HG03558 (cell line): ENCODE data around the gene CCL7.
"Not testable (repeated sequence)": the region's sequence is repeated elsewhere in the genome, so short reads cannot be mapped to it uniquely, and the experiment has no call there.

Experiments
- ATAC-seq: cut with Tn5 transposase; IDR thresholded peaks from one replicate; pipeline ENCODE4 v1.9.1; 2021; ENCODE audit warnings: moderate number of reproducible peaks; ENCODE audit not compliant: unreplicated experiment; ENCODE audit errors: extremely low read depth

CCL7 gene

DNA sequence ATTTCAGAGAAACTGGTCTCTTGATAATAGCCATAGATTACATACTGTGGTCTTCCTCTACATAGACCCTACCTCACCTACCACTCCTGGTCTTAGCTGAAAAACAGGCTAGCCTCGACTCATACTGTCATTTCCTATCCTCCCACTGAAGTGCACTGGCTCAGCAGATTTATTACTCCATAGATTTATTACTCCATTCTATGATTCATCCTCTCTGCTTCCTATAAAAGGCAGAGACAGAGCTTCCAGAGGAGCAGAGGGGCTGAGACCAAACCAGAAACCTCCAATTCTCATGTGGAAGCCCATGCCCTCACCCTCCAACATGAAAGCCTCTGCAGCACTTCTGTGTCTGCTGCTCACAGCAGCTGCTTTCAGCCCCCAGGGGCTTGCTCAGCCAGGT lies at the start of gene CCL7:
Gene CCL7 (plus strand): TSS at position 253 of the 400 bp plus-strand sequence. CDS start 70 bp downstream, at position 323.
- no peak for ATAC-seq

DNA sequence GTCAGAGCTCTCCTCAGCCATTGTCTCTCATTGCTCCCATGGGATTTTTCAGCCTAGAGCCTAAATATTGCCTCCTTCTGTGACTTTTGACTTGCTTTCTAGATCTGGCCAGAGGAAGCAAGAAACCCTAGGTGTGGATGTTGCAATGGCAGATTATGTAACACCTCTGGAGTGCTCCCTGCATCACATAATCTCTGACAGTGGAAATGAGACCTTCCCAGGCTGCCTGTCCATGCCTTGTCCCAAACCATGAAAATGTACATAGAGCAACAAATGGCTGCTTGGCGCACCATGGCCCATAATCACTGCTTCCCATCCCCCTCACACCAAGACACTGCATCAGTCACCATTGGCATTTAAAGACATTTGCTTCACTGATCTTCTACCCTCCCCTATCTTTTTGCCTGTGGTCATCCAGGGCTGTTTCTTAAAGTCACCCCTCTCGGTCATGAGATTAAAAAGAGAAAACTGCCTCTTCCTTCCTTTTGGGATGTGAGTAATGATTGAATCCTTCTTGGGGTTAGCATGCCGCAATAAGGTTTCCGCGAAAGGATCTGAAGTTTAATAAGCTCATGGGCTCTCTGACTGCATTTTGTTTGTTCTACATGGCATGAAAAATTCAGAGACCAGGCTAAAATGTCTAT lies 49.1 kb upstream of the CCL7 start:
- no peak for ATAC-seq

DNA sequence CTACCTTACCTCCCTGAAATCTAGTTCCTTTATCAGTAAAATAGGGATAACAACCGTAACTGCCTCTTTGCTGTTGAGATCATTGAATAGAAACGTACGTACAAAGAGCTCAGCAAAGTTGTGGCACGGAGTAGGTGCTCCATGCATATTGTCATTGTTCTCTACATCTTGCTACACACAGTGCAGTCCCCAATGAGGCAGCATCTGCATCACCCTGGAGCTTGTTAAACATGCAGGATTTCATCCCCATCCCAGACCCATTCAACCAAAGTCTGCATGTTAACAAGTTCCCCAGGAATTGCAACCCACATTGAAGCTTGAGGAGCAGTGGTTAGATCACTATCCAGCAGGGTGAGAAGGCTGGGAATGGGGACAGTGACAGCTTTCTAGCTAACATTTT lies 48.6 kb upstream of the CCL7 start:
- no peak for ATAC-seq

DNA sequence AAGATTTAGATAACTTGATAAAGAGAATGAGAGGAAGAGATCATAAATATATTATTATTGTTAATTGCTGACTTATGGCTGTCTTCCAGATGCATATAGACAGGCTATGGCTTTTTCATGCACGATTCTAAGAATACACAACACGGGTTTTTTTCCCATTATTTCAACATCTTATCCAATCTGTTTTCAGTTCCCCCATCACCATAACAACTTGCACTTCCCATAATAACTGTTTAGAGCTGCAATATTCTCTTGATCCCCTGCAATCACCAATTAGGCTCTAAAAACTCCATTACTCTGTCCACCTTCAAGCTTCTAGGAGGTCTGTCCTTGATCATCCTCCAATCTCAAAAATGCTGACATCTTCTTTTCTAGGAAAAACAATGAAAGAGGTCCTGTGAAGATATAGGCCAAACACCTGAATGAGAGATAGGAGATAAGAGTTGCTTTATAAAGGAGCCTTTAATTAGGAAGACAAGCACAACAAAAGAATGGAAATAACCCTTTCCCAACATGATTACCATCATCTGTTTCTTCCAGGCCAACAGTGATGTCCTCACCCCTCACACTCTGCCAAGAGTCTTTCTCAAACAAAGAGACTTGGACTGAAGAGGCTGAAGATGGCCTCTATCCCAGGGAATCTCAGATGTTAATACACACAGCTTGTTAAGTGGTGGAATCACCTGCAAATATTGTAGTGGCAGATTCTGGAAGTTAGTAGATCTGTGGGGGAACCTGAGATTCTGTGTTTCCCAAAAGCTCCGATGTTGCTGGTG lies 47.1 kb upstream of the CCL7 start:
- no peak for ATAC-seq

DNA sequence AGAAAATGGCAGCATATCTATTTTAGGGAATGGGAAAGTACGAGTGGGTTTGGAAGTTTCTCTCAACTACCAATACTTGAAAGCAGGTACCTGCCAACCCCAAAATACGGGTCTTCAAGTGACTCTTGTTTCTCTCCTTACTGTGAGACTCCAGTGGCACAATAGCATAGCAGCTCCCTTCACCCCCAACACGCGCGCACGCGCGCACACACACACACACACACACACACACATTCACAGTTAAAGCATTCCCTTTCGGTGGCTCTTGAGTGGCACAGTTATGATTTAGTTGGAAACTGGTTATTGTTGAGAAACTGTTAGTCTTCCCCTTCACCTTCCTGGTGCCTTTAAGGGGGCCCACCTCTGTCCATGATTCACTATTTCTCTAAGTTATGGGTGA lies 45.0 kb upstream of the CCL7 start:
- ATAC-seq, result no peak

DNA sequence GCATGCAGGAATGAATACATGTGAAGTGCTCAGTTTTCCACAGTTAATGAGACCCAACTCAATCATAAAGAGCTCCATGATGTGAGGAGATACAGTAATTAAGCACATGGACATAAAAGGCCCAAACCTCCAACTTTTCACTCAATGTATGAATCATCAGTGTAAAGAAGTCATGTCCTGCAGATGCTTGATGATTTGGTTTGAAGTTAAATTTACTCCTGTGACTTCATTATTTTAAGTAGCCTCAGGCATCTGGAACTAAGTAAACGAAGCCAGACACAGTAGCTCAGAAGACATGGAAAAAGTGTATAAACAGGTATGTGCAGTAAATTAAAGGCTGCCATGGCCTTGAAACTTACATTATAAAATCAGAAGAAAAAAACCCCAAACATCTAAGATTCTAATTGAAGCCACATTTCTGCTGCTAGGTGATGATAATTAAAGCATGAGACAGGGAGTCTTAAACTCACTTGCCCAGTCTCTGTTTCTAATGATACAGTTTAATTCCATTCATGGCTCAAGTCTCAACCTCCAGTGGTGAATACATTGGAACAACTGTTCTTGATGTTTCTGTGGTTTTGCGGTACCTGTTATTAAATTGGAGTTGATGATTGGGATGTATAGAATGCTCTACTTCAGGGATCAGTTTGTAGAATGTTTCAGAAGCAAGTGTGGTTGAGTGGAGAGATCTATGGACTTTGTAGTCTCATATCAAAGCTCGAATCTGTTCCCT lies 43.8 kb upstream of the CCL7 start:
- ATAC-seq, result no peak

DNA sequence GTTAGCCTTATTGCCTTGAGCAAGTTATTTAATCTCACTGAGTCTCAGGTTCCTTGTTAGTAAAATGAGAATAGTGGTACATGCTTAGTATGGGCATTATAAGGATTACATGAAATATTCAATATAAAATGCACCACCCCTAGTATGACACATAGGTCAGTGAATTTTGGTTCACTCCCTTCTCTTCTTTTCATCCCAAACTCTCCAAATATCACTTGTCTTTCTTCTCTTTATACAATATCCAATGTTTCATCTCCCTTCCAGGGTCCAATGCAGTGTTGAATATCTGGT lies 43.3 kb upstream of the CCL7 start:
- no peak for ATAC-seq

DNA sequence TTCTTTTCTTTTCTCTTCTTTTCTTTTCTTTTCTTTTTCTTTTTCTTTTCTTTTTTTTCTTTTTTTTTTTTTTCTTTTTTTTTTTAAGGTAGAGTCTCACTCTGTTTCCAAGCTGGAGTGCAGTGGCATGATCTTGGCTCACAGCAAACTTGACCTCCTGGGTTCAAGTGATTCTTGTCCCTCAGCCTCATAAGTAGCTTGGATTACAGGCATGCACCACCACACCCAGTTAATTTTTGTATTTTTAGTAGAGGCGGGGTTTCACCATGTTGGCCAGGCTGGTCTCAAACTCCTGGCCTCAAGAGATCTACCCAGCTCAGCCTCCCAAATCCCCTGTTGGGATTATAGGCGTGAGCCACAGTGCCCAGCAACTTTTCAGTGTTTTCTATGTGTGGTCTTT lies 42.7 kb upstream of the CCL7 start:
- ATAC-seq, result not testable (repeated sequence)

DNA sequence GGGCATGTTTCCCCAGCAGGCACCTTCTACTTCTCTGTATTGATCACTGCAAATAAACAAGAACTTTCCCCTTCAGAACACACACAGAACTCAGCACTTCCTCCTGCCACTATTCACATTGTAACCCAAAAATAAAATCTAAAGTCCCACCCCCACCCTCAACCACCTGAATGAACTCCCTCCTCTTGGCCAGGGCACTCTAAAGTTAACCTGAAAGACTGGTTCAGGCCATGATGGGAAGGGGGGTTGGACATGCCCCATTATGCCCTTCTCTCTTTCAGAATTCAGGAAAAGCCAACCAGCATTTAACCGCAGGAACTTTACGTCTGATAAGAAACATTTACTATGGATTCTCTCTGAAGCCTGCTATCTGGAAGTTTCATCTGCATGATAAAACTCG lies 42.3 kb upstream of the CCL7 start:
- no peak for ATAC-seq

DNA sequence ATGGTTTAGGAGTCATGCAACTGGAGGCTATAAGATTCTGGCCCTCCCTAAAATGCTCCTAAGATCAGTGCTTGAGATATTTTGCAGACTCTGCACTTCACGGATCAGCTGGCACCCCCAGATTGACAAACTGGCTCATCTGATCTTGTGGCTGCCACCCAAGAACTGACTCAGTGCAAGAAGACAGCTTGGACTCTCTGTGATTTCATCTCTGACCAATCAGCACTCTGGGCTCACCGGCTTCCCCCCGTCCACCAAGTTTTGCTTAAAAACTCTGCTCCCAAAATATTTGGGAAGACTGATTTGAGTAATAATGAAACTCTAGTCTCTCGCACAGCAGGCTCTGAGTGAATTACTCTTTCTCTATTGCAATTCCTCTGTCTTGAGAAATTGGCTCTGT lies 41.2 kb upstream of the CCL7 start:
- no peak for ATAC-seq

DNA sequence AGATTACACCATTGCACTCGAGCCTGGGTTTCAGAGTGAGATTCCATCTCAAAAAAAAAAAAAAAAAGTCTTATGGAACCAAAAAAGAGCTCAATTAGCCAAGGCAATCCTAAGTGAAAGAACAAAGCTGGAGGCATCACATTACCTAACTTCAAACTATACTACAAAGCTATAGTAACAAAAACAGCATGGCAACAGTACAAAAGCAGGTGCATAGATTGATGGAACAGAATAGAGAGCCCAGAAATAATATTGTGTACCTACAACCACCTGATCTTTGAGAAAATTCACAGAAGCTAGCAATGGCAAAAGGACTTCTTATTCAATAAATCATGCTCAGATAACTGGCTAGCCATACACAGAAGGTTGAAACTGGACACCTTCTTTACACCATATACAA lies 39.7 kb upstream of the CCL7 start:
- no peak for ATAC-seq

DNA sequence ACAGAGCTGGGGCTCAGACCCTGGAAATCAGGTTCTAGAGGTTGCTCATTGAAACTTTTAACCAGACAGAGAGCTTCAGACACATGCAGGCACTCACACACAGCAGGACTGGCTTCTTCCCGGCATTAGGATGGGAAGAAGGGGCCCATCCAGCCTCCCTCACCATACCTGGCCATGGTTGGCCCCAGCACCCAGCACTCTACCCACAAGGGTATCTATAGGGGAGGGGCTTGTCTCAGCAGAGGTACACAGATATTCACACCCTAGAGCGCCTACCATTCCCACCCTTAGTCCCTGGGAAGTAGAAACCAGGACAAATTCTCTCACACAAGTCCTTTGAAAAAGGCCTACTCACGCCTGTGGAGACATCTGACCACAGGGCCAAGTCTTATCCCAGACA lies 35.4 kb upstream of the CCL7 start:
- ATAC-seq, result no peak

DNA sequence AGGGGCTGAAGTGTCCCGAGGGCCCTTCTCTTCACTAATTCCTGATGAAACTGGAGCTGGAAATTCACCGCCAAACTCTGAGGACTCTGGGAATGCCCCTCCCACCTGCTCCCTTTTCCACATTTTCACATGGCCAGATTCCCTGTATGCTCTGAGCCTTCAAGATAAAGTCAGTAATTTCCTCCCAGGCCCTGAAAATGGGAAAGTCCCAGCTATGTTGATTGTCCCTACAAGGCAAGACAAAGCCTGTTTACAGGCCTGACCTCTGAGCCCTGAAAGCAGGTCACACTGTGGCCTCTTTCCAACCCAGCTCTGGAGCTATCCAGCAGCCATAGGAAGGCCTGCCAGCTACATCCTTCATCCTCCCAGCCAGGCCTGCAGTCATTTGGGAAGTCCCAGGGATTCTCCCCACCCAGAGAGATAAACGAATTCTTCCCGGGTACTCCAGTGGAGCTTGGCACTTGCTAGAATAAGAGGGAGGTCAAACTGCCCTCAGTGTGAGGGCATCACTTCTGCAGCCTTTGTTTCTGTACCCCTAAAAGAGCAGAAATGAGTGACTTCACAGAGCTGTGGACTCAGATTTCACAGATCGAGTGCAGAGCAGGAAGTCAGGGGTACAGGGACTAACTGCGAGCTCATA lies 34.5 kb upstream of the CCL7 start:
- ATAC-seq, result no peak

DNA sequence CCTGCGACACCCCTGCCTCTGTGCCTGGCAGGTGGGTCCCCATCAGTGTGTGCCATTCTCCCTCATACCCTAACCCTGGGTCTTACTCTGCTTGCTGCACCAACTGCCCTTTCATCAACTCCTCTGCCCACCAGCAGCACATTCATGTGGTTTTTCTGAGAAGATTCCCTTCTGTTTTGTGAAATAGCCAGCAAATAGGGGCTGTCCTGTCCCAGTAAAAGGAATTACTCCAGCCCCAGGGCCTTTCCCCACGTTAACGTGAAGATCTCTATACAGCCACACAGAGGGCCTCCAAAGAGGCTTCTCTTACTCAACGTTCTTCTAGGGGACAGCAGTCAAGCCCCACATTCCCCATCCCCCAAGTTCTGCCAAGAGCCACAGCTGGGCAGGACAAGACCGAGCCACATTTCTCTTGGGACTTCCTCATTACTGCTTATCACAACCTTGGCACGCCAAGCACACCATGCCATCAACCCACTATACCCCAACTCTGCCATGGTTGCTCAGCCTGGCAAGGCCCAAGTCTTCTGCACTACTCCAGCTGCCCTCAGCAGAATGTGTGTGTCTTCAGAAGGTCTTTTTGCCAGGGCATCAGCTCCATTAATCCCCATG lies 33.6 kb upstream of the CCL7 start:
- ATAC-seq, result no peak

DNA sequence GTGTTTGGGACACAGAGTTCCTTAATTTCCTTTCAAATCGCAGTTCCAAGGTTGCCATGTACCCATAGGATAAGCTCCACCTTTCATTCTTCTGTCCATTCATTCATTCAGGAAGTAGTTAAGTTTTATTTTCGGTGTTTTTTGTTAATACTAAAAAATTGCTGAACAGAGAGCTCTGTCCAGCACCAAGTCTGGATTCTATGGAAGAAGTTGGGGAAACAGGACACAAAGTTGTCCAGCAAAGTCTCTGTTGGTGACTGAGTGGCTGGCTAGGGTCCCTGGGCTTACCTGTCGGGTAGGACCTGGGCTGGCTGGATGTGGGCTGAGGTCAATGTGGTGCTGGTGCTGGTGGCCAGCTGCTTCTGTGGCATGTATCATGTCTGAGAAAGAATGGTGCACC lies 32.6 kb upstream of the CCL7 start:
- ATAC-seq, result no peak

DNA sequence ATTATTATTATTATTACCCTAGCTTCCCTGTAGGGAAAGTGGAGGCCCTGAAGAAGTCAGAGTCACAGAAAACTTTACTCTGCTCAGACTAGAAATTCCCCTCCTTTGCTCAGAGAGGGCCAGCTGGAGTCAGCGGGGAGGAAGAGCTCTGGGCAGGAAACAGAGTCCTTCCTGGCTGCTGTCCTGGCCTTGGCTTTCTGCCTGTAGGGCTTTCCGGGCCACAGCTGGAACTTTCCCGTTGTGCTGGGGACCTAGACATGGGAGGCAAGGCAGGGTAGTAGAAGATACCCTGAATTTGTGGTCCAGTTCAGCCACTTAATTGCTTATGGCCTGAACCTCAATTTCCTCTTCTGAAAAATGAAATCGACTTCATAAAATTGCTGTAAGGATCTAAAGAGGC lies 29.0 kb upstream of the CCL7 start:
- no peak for ATAC-seq

DNA sequence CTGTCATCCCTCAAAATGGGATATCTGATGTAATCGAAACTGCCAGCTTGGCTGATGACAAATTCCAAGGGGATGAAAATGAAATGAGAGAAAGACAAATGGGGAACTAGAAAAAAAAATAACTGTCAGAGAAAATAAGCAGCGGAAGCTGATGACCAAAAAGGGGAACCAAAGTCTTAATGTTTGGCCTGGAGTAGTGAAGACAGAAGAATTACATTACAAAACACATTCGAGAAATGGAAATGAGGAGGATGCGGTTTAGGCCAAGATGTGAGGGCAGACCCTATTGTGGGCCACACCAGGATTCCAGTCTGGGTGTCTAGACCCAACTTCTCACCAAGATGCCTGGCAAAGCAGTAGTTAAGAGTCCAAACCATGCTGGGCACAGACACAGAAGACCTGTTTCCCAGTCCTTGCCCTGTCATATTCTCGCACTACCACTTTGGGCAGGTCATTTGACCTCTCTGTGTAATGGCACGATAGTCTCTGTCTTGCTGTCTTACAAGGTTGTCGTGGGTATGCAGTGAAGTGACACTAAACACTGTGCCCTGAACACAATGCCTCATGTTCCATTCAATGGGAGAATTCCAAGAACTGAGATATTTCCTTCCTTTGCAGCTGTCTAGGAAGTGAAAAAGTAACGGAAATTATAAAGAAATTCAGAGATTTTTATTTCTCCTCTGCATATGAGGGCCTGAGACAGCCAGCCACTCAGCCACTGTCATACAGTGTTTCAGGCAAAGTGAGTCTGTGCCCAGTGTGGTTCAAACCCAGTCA lies 27.2 kb upstream of the CCL7 start:
- ATAC-seq, result no peak

DNA sequence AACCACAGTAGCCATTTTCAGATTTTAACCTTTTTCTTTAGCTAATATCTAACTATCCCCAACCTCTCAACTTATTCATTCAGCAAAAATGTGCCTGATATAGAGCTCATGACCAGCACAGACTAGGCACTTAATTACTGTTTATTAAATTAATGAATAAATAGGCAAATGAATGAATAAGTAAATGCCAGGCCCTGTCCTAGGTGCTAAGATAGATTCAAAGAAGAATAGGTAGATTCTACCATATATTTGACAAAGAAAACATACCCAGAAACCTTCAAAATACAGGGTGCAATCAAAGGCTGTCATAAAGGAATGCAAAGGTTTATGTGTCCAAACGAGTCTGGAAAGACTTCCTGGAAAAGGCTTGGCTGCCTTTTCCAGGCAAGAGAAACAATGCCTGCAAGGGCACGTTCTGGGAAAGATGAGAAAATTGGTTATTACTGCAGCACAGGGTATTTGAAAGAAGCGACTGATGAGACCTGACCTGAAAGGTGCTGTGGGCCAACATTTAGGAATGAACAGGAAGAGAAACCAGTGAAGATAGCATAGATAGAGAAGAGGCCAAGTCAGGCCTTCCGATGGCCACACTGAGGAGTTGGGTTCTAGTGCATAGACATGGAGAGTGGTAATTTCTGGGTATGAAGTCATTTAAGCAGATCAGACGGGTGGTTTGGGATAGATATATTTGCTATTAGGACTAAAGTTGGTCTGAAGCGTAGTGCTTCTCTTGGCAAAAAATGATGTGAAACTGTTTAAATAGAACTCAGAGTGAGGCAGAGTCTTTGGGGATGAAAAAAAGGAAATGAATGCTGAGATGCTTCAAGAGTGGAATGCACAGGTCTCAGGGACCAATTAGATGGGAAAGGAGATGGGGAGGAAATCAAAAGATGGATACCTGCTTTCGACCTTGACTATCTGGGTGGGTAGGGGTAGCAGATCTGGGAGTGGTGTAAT lies 26.4 kb upstream of the CCL7 start:
- no peak for ATAC-seq

DNA sequence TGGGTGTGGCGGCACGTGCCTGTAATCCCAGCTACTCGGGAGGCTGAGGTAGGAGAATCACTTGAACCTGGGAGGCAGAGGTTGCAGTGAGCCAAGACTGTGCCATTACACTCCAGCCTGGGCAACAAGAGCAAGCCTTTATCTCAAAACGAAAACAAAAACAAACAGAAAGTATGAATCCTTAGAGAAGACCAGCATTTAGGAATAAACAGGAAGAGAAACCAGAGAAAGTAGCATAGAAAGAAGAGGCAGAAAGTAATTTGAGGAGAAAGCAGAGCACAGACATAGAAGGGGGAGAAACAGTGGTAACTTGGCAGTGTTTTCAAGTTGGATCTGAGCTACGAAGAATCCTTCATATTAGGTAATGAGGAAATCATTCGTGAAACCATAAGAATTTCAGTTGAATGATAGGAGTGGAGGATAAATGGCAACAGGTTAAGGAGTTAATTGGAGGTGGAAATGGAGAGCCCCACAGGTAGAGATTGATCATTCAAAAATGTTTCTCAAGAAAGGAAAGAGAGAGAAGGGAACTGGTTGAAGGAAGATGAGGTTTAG lies 24.6 kb upstream of the CCL7 start:
- no peak for ATAC-seq
